Erythroblast (primary cell): ENCODE results near the gene PHLDA2.

Source experiments
- GATA1 ChIP-seq: IDR thresholded peaks from 2 replicates; pipeline ENCODE4 v1.6.1; 2011; ENCODE audit warnings: low read depth, mild to moderate bottlenecking, control low read depth, low read length, moderate library complexity
- POLR2A ChIP-seq: IDR thresholded peaks from 2 replicates; pipeline ENCODE4 v1.6.1; 2011; ENCODE audit warnings: mild to moderate bottlenecking, low read length

- no peak for TF ChIP-seq POLR2A
- no peak for TF ChIP-seq GATA1
Observed at GRCh38 chr11:2915473-2915872, 13.7 kb downstream of the PHLDA2 start.
